ENCODE results near the gene SRPK3.

SRPK3 gene

GRCh38 chrX:153772316-153773217 lies 8.3 kb upstream of the SRPK3 start:
- peaks cover 0 to 9% (median 4%) of the 10 kb centered on the region in 4 experiments for H3K4me1 ChIP-seq (ENCODE audit: control extremely low read depth in 1 of 4, control insufficient read depth in 4 of 4, insufficient read depth in 4 of 4, low read length in 3 of 4)
- ChIA-PET CTCF (no interaction called here), POLR2A (no interaction called here)
- H3K27me3 ChIP-seq (replicated peaks in 2 of 5; ENCODE audit: control insufficient read depth in 4 of 5, insufficient read depth in 5 of 5, low read length in 4 of 5) = peaks cover 0 to 4% (median 0%) of the 10 kb centered on the region in 5 experiments
- no peak overlapping the region for H3K4me3 ChIP-seq (ENCODE audit: control insufficient read depth in 1 of 7, extremely low read depth in 1 of 7, insufficient read depth in 4 of 7, low read depth in 2 of 7, low read length in 6 of 7)
- H3K27ac ChIP-seq (ENCODE audit: insufficient read depth in 1 of 2, low read depth in 1 of 2, low read length in 2 of 2, poor library complexity in 1 of 2, severe bottlenecking in 2 of 2) = no peak overlapping the region
- no peaks in the 10 kb centered on the region for H3K36me3 ChIP-seq (ENCODE audit: control insufficient read depth in 4 of 4, insufficient read depth in 4 of 4, low read length in 3 of 4)
- no peaks in the 10 kb centered on the region for H3K9me3 ChIP-seq (ENCODE audit: control extremely low read depth in 1 of 5, control insufficient read depth in 4 of 5, insufficient read depth in 2 of 5, low read depth in 1 of 5, low read length in 4 of 5)
- DNase-seq = no peak
- WGBS (ENCODE audit: insufficient coverage) = 92% methylated on average over 19 of the region's 21 CpGs

GRCh38 chrX:153773218-153773611 lies 7.6 kb upstream of the SRPK3 start:
- POLR2A ChIA-PET = no interaction called here
- no peak for DNase-seq
- Histone ChIP-seq H3K4me1 (ENCODE audit: control extremely low read depth in 1 of 4, control insufficient read depth in 4 of 4, insufficient read depth in 4 of 4, low read length in 3 of 4) (peaks cover 0 to 6% (median 3%) of the 10 kb centered on the region in 4 experiments), H3K36me3 (ENCODE audit: control insufficient read depth in 4 of 4, insufficient read depth in 4 of 4, low read length in 3 of 4) (no peaks in the 10 kb centered on the region), H3K27ac (ENCODE audit: insufficient read depth in 1 of 2, low read depth in 1 of 2, low read length in 2 of 2, poor library complexity in 1 of 2, severe bottlenecking in 2 of 2) (no peak overlapping the region), H3K4me3 (ENCODE audit: control insufficient read depth in 1 of 7, extremely low read depth in 1 of 7, insufficient read depth in 4 of 7, low read depth in 2 of 7, low read length in 6 of 7) (no peak overlapping the region), H3K9me3 (ENCODE audit: control extremely low read depth in 1 of 5, control insufficient read depth in 4 of 5, insufficient read depth in 2 of 5, low read depth in 1 of 5, low read length in 4 of 5) (no peaks in the 10 kb centered on the region), H3K27me3 (replicated peaks in 2 of 5; ENCODE audit: control insufficient read depth in 4 of 5, insufficient read depth in 5 of 5, low read length in 4 of 5) (peaks cover 0 to 7% (median 0%) of the 10 kb centered on the region in 5 experiments)
- CTCF ChIA-PET = no interaction called here
- WGBS (ENCODE audit: insufficient coverage) = 98% methylated on average over 17 of the region's 23 CpGs

- CTCF ChIA-PET = interaction anchor here (0.8 kb wide), 1 partner anchor 15 kb away, joined by 3 read pairs; no protein-coding TSS in a partner anchor
- Histone ChIP-seq H3K4me3 (ENCODE audit: control insufficient read depth in 1 of 7, extremely low read depth in 1 of 7, insufficient read depth in 4 of 7, low read depth in 2 of 7, low read length in 6 of 7) (no peak overlapping the region), H3K27me3 (replicated peaks in 2 of 5; ENCODE audit: control insufficient read depth in 4 of 5, insufficient read depth in 5 of 5, low read length in 4 of 5) (peaks cover 0 to 7% (median 0%) of the 10 kb centered on the region in 5 experiments), H3K4me1 (ENCODE audit: control extremely low read depth in 1 of 4, control insufficient read depth in 4 of 4, insufficient read depth in 4 of 4, low read length in 3 of 4) (no peaks in the 10 kb centered on the region), H3K9me3 (ENCODE audit: control extremely low read depth in 1 of 5, control insufficient read depth in 4 of 5, insufficient read depth in 2 of 5, low read depth in 1 of 5, low read length in 4 of 5) (no peaks in the 10 kb centered on the region), H3K36me3 (ENCODE audit: control insufficient read depth in 4 of 4, insufficient read depth in 4 of 4, low read length in 3 of 4) (no peaks in the 10 kb centered on the region), H3K27ac (ENCODE audit: insufficient read depth in 1 of 2, low read depth in 1 of 2, low read length in 2 of 2, poor library complexity in 1 of 2, severe bottlenecking in 2 of 2) (no peak overlapping the region)
- no peak for DNase-seq
- POLR2A ChIA-PET = no interaction called here
- WGBS (ENCODE audit: insufficient coverage) = 96% methylated on average over 44 of the region's 48 CpGs
Measured at GRCh38 chrX:153773741-153774575, 6.9 kb upstream of the SRPK3 start.

- Histone ChIP-seq H3K27me3 (replicated peaks in 2 of 5; ENCODE audit: control insufficient read depth in 4 of 5, insufficient read depth in 5 of 5, low read length in 4 of 5) (peaks cover 0 to 7% (median 0%) of the 10 kb centered on the region in 5 experiments), H3K9me3 (ENCODE audit: control extremely low read depth in 1 of 5, control insufficient read depth in 4 of 5, insufficient read depth in 2 of 5, low read depth in 1 of 5, low read length in 4 of 5) (no peaks in the 10 kb centered on the region), H3K4me3 (ENCODE audit: control insufficient read depth in 1 of 7, extremely low read depth in 1 of 7, insufficient read depth in 4 of 7, low read depth in 2 of 7, low read length in 6 of 7) (no peak overlapping the region), H3K4me1 (ENCODE audit: control extremely low read depth in 1 of 4, control insufficient read depth in 4 of 4, insufficient read depth in 4 of 4, low read length in 3 of 4) (no peaks in the 10 kb centered on the region), H3K36me3 (ENCODE audit: control insufficient read depth in 4 of 4, insufficient read depth in 4 of 4, low read length in 3 of 4) (no peaks in the 10 kb centered on the region), H3K27ac (ENCODE audit: insufficient read depth in 1 of 2, low read depth in 1 of 2, low read length in 2 of 2, poor library complexity in 1 of 2, severe bottlenecking in 2 of 2) (no peak overlapping the region)
- ChIA-PET POLR2A (no interaction called here), CTCF (interaction anchor here (0.8 kb wide), 1 partner anchor 14 kb away, joined by 3 read pairs; no protein-coding TSS in a partner anchor)
- DNase-seq = no peak
- 96% methylated on average over 24 of the region's 37 CpGs for WGBS (ENCODE audit: insufficient coverage)
Measured at GRCh38 chrX:153774576-153775292, 6.1 kb upstream of the SRPK3 start.

- no peak for DNase-seq
- POLR2A ChIA-PET = no interaction called here
Measured at GRCh38 chrX:153775293-153776119, 5.3 kb upstream of the SRPK3 start.

GRCh38 chrX:153776120-153776599 lies 4.7 kb upstream of the SRPK3 start:
- POLR2A ChIA-PET = no interaction called here
- no peak overlapping the region for H3K4me3 ChIP-seq (ENCODE audit: control insufficient read depth in 1 of 7, extremely low read depth in 1 of 7, insufficient read depth in 4 of 7, low read depth in 2 of 7, low read length in 6 of 7)
- no peaks in the 10 kb centered on the region for H3K36me3 ChIP-seq (ENCODE audit: control insufficient read depth in 4 of 4, insufficient read depth in 4 of 4, low read length in 3 of 4)
- CTCF ChIA-PET = no interaction called here
- H3K9me3 ChIP-seq (ENCODE audit: control extremely low read depth in 1 of 5, control insufficient read depth in 4 of 5, insufficient read depth in 2 of 5, low read depth in 1 of 5, low read length in 4 of 5) = no peaks in the 10 kb centered on the region
- no peak for DNase-seq
- H3K27ac ChIP-seq (ENCODE audit: insufficient read depth in 1 of 2, low read depth in 1 of 2, low read length in 2 of 2, poor library complexity in 1 of 2, severe bottlenecking in 2 of 2) = no peak overlapping the region
- H3K27me3 ChIP-seq (replicated peaks in 2 of 5; ENCODE audit: control insufficient read depth in 4 of 5, insufficient read depth in 5 of 5, low read length in 4 of 5) = peaks cover 0 to 7% (median 0%) of the 10 kb centered on the region in 5 experiments
- peaks cover 0 to 11% (median 8%) of the 10 kb centered on the region in 4 experiments for H3K4me1 ChIP-seq (ENCODE audit: control extremely low read depth in 1 of 4, control insufficient read depth in 4 of 4, insufficient read depth in 4 of 4, low read length in 3 of 4)
- WGBS (ENCODE audit: insufficient coverage) = 85% methylated on average over 4 of the region's 20 CpGs

More at GRCh38 chrX:153775293-153776119, 5.3 kb upstream of the SRPK3 start:
- Histone ChIP-seq H3K27ac (ENCODE audit: insufficient read depth in 1 of 2, low read depth in 1 of 2, low read length in 2 of 2, poor library complexity in 1 of 2, severe bottlenecking in 2 of 2) (no peak overlapping the region), H3K4me3 (ENCODE audit: control insufficient read depth in 1 of 7, extremely low read depth in 1 of 7, insufficient read depth in 4 of 7, low read depth in 2 of 7, low read length in 6 of 7) (no peak overlapping the region), H3K27me3 (replicated peaks in 2 of 5; ENCODE audit: control insufficient read depth in 4 of 5, insufficient read depth in 5 of 5, low read length in 4 of 5) (peaks cover 0 to 7% (median 0%) of the 10 kb centered on the region in 5 experiments), H3K36me3 (ENCODE audit: control insufficient read depth in 4 of 4, insufficient read depth in 4 of 4, low read length in 3 of 4) (no peaks in the 10 kb centered on the region), H3K9me3 (ENCODE audit: control extremely low read depth in 1 of 5, control insufficient read depth in 4 of 5, insufficient read depth in 2 of 5, low read depth in 1 of 5, low read length in 4 of 5) (no peaks in the 10 kb centered on the region), H3K4me1 (ENCODE audit: control extremely low read depth in 1 of 4, control insufficient read depth in 4 of 4, insufficient read depth in 4 of 4, low read length in 3 of 4) (peaks cover 0 to 6% (median 6%) of the 10 kb centered on the region in 4 experiments)
- CTCF ChIA-PET = interaction anchor here (0.8 kb wide), 1 partner anchor 14 kb away, joined by 3 read pairs; no protein-coding TSS in a partner anchor
- WGBS (ENCODE audit: insufficient coverage) = 95% methylated on average over 32 of the region's 42 CpGs
